Measurements from ENCODE around the gene MAGEB4.

The MAGEB4 gene

DNA sequence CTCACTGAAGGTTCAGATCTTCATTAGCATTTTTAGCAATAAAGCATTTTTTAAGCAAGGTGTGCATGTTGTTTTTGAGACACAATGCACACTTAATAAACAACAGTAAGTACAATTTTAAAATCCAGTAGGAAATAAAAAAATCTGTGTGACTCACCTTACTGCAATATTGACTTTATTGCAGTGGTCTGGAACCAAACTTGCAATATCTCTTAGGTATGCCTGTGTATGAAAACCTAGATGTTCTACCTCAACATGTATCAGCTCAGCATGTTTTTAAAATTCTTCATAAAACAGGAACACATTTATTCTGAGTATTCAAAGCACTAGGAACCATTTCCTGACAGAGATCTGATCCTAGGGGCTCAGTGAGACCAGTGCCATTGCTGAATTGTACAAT lies 40.7 kb downstream of the MAGEB4 start:
- H3K4me3 ChIP-seq (ENCODE audit: low read depth, low read length), result no peak overlapping the region
- TF ChIP-seq, protein P1, sequence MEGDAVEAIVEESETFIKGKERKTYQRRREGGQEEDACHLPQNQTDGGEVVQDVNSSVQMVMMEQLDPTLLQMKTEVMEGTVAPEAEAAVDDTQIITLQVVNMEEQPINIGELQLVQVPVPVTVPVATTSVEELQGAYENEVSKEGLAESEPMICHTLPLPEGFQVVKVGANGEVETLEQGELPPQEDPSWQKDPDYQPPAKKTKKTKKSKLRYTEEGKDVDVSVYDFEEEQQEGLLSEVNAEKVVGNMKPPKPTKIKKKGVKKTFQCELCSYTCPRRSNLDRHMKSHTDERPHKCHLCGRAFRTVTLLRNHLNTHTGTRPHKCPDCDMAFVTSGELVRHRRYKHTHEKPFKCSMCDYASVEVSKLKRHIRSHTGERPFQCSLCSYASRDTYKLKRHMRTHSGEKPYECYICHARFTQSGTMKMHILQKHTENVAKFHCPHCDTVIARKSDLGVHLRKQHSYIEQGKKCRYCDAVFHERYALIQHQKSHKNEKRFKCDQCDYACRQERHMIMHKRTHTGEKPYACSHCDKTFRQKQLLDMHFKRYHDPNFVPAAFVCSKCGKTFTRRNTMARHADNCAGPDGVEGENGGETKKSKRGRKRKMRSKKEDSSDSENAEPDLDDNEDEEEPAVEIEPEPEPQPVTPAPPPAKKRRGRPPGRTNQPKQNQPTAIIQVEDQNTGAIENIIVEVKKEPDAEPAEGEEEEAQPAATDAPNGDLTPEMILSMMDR (IDR thresholded peaks at IDR 0.05; ENCODE audit: borderline replicate concordance, insufficient read depth, low read depth, low read length), result no peak

- H3K4me3 ChIP-seq (ENCODE audit: low read depth, low read length), result no peak overlapping the region
- TF ChIP-seq, protein P1 (IDR thresholded peaks at IDR 0.05; ENCODE audit: borderline replicate concordance, insufficient read depth, low read depth, low read length), result no peak
Observed at GRCh38 chrX:30283456-30284200, 41.8 kb downstream of the MAGEB4 start.

Data from GM12875 (cell line).